SU-DHL-6 (cell line): ENCODE measurements around the gene EFCAB6.

ENCODE experiments used
- CTCF ChIP-seq: fragments of 200-600 bp; sonication (generic); IDR thresholded peaks from one replicate; pipeline ENCODE4 v1.5.1; 2017; ENCODE audit warnings: antibody characterized with exemption, mild to moderate bottlenecking, low read length, moderate library complexity; ENCODE audit not compliant: insufficient read depth, poor library complexity, severe bottlenecking
- EZH2phosphoT487 ChIP-seq: fragments of 200-600 bp; sonication (generic), shearing (Covaris generic); conservative IDR thresholded peaks from 2 replicates; pipeline ENCODE4 v1.6.1; 2018; ENCODE audit warnings: mild to moderate bottlenecking, antibody characterized with exemption, low read length, moderate library complexity, mixed read lengths

- no peak for TF ChIP-seq CTCF
- no peak for TF ChIP-seq EZH2phosphoT487
Observed at GRCh38 chr22:43693249-43693648, 118.9 kb downstream of the EFCAB6 start.
